HFFc6 (cell line): ENCODE data around the gene RAPGEF4. TPM values are rescaled to one million over a fixed set of nuclear protein-coding genes. Genes with fewer than 3 reads are reported as not detected.

Experiments
- DNase-seq: peaks from one replicate; pipeline ENCODE4 v3.0.0-alpha.2; 2018
- H3K27ac Mint-ChIP-seq: 2 replicates; pipeline ENCODE4 v1.8.0; 2020; ENCODE audit warnings: mild to moderate bottlenecking, mixed read lengths
- H3K27me3 Mint-ChIP-seq: 2 replicates; pipeline ENCODE4 v1.8.0; 2021; ENCODE audit warnings: mild to moderate bottlenecking, moderate library complexity, mixed read lengths; ENCODE audit not compliant: insufficient read depth
- H3K36me3 Mint-ChIP-seq: 2 replicates; pipeline ENCODE4 v1.8.0; 2021; ENCODE audit warnings: low read depth, mixed read lengths
- H3K4me1 Mint-ChIP-seq: 2 replicates; pipeline ENCODE4 v1.8.0; 2020; ENCODE audit warnings: low read depth, mixed read lengths
- H3K4me3 Mint-ChIP-seq: 2 replicates; pipeline ENCODE4 v1.8.0; 2020; ENCODE audit warnings: mild to moderate bottlenecking, moderate library complexity, mixed read lengths
- H3K9me3 Mint-ChIP-seq: 2 replicates; pipeline ENCODE4 v1.8.0; 2020; ENCODE audit warnings: mild to moderate bottlenecking, mixed read lengths
- total RNA-seq, 6 experiments: library from RNA; stranded (reverse); fragmentation: NEBNext Ultra II Directional; extraction: Animal tissue kit (Norgen Biotek cat#: 25700); gene quantifications; 2 replicates in 1 of 6; 3 replicates in 5 of 6; pipeline ENCODE4 v1.2.3, GENCODE V29; 2021
- TF ChIP-seq, protein P1 (sequence below): fragments of 200-600 bp; sonication (generic); IDR thresholded peaks from 2 replicates; pipeline ENCODE4 v1.5.0; 2021; ENCODE audit warnings: antibody characterized with exemption, mild to moderate bottlenecking

RAPGEF4 gene
- total RNA-seq, 6 experiments from 2014 or later = 0.14 to 0.37 (median 0.18) TPM

DNA sequence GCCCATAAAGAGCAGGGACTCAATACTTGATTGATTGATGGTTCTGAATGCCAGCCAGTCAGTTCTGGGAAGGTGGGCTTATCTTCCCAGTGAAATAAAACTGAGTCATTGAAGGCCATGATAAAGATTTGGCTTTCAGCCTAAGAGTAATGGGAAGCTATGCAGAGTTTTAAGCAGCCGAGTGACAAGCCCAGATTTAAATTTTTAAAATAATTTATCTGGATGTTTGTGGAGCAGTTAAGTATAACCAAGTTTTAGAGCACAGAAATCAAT, 122.8 kb downstream of the RAPGEF4 start:
- Mint-ChIP-seq H3K27ac (no peak overlapping the region), H3K4me3 (no peak overlapping the region), H3K4me1 (peaks cover 34% of the 10 kb centered on the region), H3K9me3 (no peaks in the 10 kb centered on the region), H3K27me3 (peaks cover 2% of the 10 kb centered on the region), H3K36me3 (no peaks in the 10 kb centered on the region; the same call in 1 of the 2 replicates)
- TF ChIP-seq, protein P1, sequence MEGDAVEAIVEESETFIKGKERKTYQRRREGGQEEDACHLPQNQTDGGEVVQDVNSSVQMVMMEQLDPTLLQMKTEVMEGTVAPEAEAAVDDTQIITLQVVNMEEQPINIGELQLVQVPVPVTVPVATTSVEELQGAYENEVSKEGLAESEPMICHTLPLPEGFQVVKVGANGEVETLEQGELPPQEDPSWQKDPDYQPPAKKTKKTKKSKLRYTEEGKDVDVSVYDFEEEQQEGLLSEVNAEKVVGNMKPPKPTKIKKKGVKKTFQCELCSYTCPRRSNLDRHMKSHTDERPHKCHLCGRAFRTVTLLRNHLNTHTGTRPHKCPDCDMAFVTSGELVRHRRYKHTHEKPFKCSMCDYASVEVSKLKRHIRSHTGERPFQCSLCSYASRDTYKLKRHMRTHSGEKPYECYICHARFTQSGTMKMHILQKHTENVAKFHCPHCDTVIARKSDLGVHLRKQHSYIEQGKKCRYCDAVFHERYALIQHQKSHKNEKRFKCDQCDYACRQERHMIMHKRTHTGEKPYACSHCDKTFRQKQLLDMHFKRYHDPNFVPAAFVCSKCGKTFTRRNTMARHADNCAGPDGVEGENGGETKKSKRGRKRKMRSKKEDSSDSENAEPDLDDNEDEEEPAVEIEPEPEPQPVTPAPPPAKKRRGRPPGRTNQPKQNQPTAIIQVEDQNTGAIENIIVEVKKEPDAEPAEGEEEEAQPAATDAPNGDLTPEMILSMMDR = no peak
- no peak for DNase-seq

DNA sequence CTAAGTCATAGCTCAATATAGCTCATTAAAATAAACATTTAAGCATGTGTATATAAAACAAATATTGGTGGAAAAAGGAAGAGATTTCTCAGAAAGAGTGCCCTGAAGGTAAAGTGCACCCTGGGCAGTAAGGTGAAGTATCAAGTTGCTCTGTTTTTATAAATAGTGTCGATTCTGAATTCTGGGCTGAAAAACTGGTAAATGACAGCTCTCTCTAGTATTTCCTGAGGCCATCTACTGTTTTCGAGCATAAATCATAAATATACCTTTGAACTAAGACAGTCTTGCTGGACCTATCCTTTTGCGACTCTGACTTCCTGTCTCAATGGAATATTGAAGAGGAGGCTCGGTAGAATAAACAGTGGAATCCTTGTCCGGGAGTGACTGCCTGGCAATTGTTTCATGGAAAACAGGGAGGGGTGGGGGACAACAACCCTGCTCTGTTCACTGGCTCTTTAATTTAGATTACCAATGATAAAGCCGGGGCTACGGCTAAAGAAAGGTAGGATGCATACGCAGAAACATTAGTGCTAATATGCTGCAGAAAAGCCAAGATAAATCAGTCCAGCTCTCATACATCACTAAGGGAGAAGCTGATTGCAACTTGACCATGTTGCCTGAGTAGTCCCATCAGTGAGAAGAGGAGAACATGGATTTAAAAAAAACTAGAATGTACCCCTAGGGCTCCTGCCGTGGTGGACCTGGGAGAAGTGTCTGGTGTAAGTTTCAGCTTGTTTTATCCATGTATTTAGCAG, 124.1 kb downstream of the RAPGEF4 start:
- TF ChIP-seq, protein P1 = no peak
- no peak for DNase-seq
- Mint-ChIP-seq H3K9me3 (no peaks in the 10 kb centered on the region), H3K4me1 (peaks cover 34% of the 10 kb centered on the region), H3K4me3 (peak overlapping the region; percentile 80), H3K27ac (peak overlapping the region; percentile 7; the same call in 1 of the 2 replicates), H3K36me3 (no peaks in the 10 kb centered on the region; the same call in 1 of the 2 replicates), H3K27me3 (no peaks in the 10 kb centered on the region; the same call in 1 of the 2 replicates)

DNA sequence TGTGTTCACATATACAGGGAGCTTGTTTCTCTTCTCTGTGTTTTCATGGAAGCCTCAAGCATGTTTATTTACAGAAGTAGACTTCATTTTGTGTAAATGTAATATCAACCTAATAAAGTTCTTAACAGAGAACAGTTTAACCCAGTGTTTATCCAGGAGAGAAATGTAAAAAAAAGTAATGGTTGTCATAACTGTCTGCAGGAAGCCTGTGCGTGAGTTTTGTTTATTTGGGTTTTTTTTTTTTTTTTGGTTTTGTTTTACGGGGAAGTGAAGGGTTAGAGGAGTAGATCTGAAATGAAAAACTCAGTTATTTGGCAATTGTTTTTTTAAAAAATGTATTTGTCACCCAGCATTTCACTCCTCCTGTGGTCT, 124.7 kb downstream of the RAPGEF4 start:
- no peaks in the 10 kb centered on the region for H3K36me3 Mint-ChIP-seq
- H3K27me3 Mint-ChIP-seq = no peaks in the 10 kb centered on the region; the same call in 1 of the 2 replicates
- DNase-seq = no peak
- H3K4me1 Mint-ChIP-seq = peaks cover 37% of the 10 kb centered on the region
- H3K9me3 Mint-ChIP-seq = no peaks in the 10 kb centered on the region
- TF ChIP-seq, protein P1 = no peak
- H3K4me3 Mint-ChIP-seq = peak overlapping the region; percentile 80
- peak overlapping the region; percentile 7; the same call in 1 of the 2 replicates for H3K27ac Mint-ChIP-seq

DNA sequence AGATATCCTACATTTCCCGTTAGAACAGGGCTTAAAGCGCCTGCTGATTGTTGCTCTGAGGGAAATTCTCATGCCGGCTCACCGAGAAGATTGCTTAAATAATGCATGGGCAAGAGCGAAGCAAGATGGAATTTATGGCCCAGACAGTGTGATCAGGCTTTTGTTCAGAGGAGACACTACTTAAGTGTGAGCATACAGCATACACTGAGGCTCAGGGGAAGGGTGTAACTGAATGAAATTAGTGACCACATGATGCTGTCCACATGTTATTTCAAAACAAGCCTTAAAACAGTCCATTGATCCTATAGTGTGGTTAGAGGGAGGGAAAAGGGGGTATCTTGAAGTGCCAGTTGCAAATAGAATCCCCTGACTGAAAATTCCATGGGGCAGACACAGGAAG, 125.5 kb downstream of the RAPGEF4 start:
- DNase-seq = no peak
- Mint-ChIP-seq H3K36me3 (no peaks in the 10 kb centered on the region), H3K4me3 (no peak overlapping the region), H3K4me1 (peaks cover 44% of the 10 kb centered on the region), H3K27me3 (no peaks in the 10 kb centered on the region; the same call in 1 of the 2 replicates), H3K9me3 (no peaks in the 10 kb centered on the region), H3K27ac (no peak overlapping the region)
- TF ChIP-seq, protein P1 = no peak

DNA sequence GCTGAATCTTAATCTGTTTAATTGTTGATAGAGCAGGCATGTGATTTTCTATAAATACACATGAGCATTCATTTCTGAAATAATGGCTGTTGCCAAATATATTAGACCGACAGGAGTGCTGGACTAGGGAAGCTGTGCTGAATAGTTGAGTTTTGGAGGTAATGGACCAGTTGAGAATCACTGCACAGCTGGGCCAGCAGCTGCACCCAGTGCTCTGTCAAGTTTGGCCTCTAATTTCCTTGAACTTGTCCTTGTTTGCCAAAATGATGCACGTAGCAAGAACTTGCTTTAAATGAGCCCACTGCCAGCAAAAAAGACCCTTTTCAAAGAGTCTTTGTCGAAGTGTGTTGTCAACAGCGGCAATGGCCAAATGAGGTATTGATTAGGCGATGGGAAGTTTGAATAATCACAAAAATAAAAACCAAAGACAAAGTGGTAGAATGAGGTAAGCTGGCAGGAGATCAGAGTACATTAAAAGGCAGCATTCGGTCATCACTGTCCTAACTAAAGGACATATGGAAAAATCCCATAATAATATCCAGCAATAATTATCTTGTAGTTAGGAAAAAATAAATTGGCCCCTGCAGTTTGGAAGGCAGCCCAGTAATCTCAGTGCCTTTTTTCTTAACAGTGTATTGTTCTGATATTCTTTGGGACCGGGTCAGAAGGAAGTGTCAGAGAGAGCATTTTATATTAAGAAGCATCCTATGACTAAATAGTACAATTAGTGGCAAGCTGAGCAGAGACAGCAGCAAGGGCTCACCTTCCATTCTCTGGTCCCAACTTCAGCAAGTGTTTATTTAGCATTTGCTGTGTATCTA, 126.2 kb downstream of the RAPGEF4 start:
- Mint-ChIP-seq H3K4me3 (no peak overlapping the region), H3K27ac (no peak overlapping the region), H3K27me3 (no peaks in the 10 kb centered on the region; the same call in 1 of the 2 replicates), H3K9me3 (no peaks in the 10 kb centered on the region), H3K4me1 (peaks cover 46% of the 10 kb centered on the region), H3K36me3 (no peaks in the 10 kb centered on the region)
- TF ChIP-seq, protein P1 = no peak
- DNase-seq = no peak
